DND-41 (cell line): ENCODE data around the gene CNTRL.

ENCODE experiments used
- ATAC-seq: fragments of 200-7000 bp; cut with Tn5 transposase; 3 replicates; pipeline ENCODE4 v1.9.1; 2021; ENCODE audit warnings: low read depth; ENCODE audit not compliant: insufficient read depth
- DNase-seq: peaks from one replicate; pipeline ENCODE4 v3.0.0-alpha.2; 2020
- H2AFZ ChIP-seq: 2 replicates; pipeline ENCODE4 v1.6.0; 2012; ENCODE audit warnings: low read depth, low read length
- H3K27ac ChIP-seq: 2 replicates; pipeline ENCODE4 v1.5.1; 2012; ENCODE audit warnings: low read length, inconsistent platforms
- H3K27me3 ChIP-seq: fragments of 200-600 bp; sonication (generic); 2 replicates; pipeline ENCODE4 v1.6.0; 2012; ENCODE audit warnings: low read length, mild to moderate bottlenecking, inconsistent platforms; ENCODE audit not compliant: insufficient read depth, poor library complexity
- H3K36me3 ChIP-seq: 2 replicates; pipeline ENCODE4 v1.5.1; 2012; ENCODE audit warnings: low read length, inconsistent platforms; ENCODE audit not compliant: insufficient read depth
- H3K4me1 ChIP-seq: 2 replicates; pipeline ENCODE4 v1.5.1; 2012; ENCODE audit warnings: mild to moderate bottlenecking, low read length; ENCODE audit not compliant: insufficient read depth
- H3K4me2 ChIP-seq: 2 replicates; pipeline ENCODE4 v1.6.0; 2012; ENCODE audit warnings: mild to moderate bottlenecking, moderate library complexity, low read length, inconsistent platforms; ENCODE audit not compliant: insufficient read depth
- H3K4me3 ChIP-seq, 2 experiments: fragments of 200-600 bp in 1 of 2; shearing (Covaris generic) in 1 of 2; 2 replicates each; pipeline ENCODE4 v1.5.1; 2012 to 2016; ENCODE audit warnings: inconsistent platforms in 2 of 2, low read length in 2 of 2, mild to moderate bottlenecking in 2 of 2, low read depth in 1 of 2, moderate library complexity in 1 of 2
- H3K79me2 ChIP-seq: 2 replicates; pipeline ENCODE4 v1.6.0; 2012; ENCODE audit warnings: low read length, inconsistent platforms; ENCODE audit not compliant: insufficient read depth
- H3K9ac ChIP-seq: 2 replicates; pipeline ENCODE4 v1.6.0; 2012; ENCODE audit warnings: low read depth, mild to moderate bottlenecking, inconsistent platforms, low read length, moderate library complexity
- H3K9me3 ChIP-seq: 2 replicates; pipeline ENCODE4 v1.5.1; 2012; ENCODE audit warnings: low read length, moderate library complexity, mild to moderate bottlenecking, inconsistent platforms; ENCODE audit not compliant: insufficient read depth, severe bottlenecking
- H4K20me1 ChIP-seq: 2 replicates; pipeline ENCODE4 v1.6.0; 2012; ENCODE audit warnings: low read length; ENCODE audit not compliant: insufficient read depth
- CTCF ChIP-seq: IDR thresholded peaks from 2 replicates; pipeline ENCODE4 v1.5.1; 2012; ENCODE audit warnings: borderline replicate concordance, low read length, moderate library complexity, mild to moderate bottlenecking; ENCODE audit not compliant: poor library complexity, severe bottlenecking; ENCODE audit errors: extremely low read depth
- EZH2 ChIP-seq: IDR thresholded peaks from 3 replicates; pipeline ENCODE4 v1.6.1; 2012; ENCODE audit warnings: borderline replicate concordance, low read depth, mild to moderate bottlenecking, moderate library complexity, low read length, inconsistent platforms; ENCODE audit not compliant: severe bottlenecking

CNTRL gene

GRCh38 chr9:121138973-121139372 lies 64.2 kb downstream of the CNTRL start:
- H3K36me3 ChIP-seq: peaks cover 96% of the 10 kb centered on the region
- H3K9me3 ChIP-seq: no peaks in the 10 kb centered on the region
- H3K9ac ChIP-seq: no peak overlapping the region
- peaks cover 4% of the 10 kb centered on the region; the same call in 1 of the 2 replicates for H4K20me1 ChIP-seq
- H3K79me2 ChIP-seq: no peaks in the 10 kb centered on the region; the same call in 1 of the 2 replicates
- H3K4me1 ChIP-seq: no peaks in the 10 kb centered on the region
- no peak overlapping the region for H3K4me3 ChIP-seq
- no peak overlapping the region for H2AFZ ChIP-seq
- DNase-seq (no peak), ATAC-seq (no peak)
- no peaks in the 10 kb centered on the region for H3K27me3 ChIP-seq
- H3K27ac ChIP-seq: no peak overlapping the region
- H3K4me2 ChIP-seq: no peak overlapping the region
- TF ChIP-seq CTCF (no peak), EZH2 (no peak)

- H3K27ac ChIP-seq: no peak overlapping the region
- H3K36me3 ChIP-seq: peaks cover 97% of the 10 kb centered on the region
- H3K79me2 ChIP-seq: no peaks in the 10 kb centered on the region; the same call in 1 of the 2 replicates
- H3K4me2 ChIP-seq: no peak overlapping the region
- H3K4me3 ChIP-seq: no peak overlapping the region
- no peaks in the 10 kb centered on the region for H3K27me3 ChIP-seq
- H3K9me3 ChIP-seq: no peaks in the 10 kb centered on the region
- H3K4me1 ChIP-seq: no peaks in the 10 kb centered on the region
- DNase-seq (no peak), ATAC-seq (no peak)
- no peak overlapping the region for H3K9ac ChIP-seq
- no peak for TF ChIP-seq CTCF
- no peak for TF ChIP-seq EZH2
- peaks cover 4% of the 10 kb centered on the region; the same call in 1 of the 2 replicates for H4K20me1 ChIP-seq
- H2AFZ ChIP-seq: no peak overlapping the region
Observed at GRCh38 chr9:121140162-121140561, 65.4 kb downstream of the CNTRL start.

GRCh38 chr9:121141306-121141705 lies 66.6 kb downstream of the CNTRL start:
- Histone ChIP-seq H3K79me2 (no peaks in the 10 kb centered on the region; the same call in 1 of the 2 replicates), H3K4me1 (no peaks in the 10 kb centered on the region), H3K27me3 (no peaks in the 10 kb centered on the region), H3K9ac (no peak overlapping the region), H3K27ac (no peak overlapping the region), H3K9me3 (no peaks in the 10 kb centered on the region), H3K4me3 (no peak overlapping the region), H3K36me3 (peaks cover 96% of the 10 kb centered on the region), H2AFZ (no peak overlapping the region), H4K20me1 (no peaks in the 10 kb centered on the region; the same call in 1 of the 2 replicates), H3K4me2 (no peak overlapping the region)
- ATAC-seq (no peak), DNase-seq (no peak)
- TF ChIP-seq EZH2 (no peak), CTCF (no peak)

GRCh38 chr9:121141706-121142105 lies 67.0 kb downstream of the CNTRL start:
- Histone ChIP-seq H3K9ac (no peak overlapping the region), H3K4me2 (no peak overlapping the region), H3K36me3 (peaks cover 96% of the 10 kb centered on the region), H3K4me1 (no peaks in the 10 kb centered on the region), H2AFZ (no peak overlapping the region), H4K20me1 (no peaks in the 10 kb centered on the region; the same call in 1 of the 2 replicates), H3K27ac (no peak overlapping the region), H3K79me2 (no peaks in the 10 kb centered on the region; the same call in 1 of the 2 replicates), H3K27me3 (no peaks in the 10 kb centered on the region), H3K9me3 (no peaks in the 10 kb centered on the region), H3K4me3 (no peak overlapping the region)
- ATAC-seq: no peak
- TF ChIP-seq EZH2 (no peak), CTCF (no peak)
- no peak for DNase-seq
